CD4-positive, alpha-beta T cell treated with Interleukin-10 for 1 hour (primary cell): ENCODE results near the gene MRPL51.
A peak's percentile ranks its signal among the peaks of the same experiment; 100 is the strongest.
"Not testable (repeated sequence)": the region's sequence is repeated elsewhere in the genome, so short reads cannot be mapped to it uniquely, and the experiment has no call there.

Experiments
- DNase-seq: peaks from one replicate; pipeline ENCODE4 v3.0.0-alpha.2; 2020

The MRPL51 gene

GRCh38 chr12:6530576-6531260 is 37.7 kb upstream of the MRPL51 start:
- no peak for DNase-seq

- DNase-seq: no peak
These were observed 36.3 kb upstream of the MRPL51 start for GRCh38 chr12:6529291-6529737.

DNA sequence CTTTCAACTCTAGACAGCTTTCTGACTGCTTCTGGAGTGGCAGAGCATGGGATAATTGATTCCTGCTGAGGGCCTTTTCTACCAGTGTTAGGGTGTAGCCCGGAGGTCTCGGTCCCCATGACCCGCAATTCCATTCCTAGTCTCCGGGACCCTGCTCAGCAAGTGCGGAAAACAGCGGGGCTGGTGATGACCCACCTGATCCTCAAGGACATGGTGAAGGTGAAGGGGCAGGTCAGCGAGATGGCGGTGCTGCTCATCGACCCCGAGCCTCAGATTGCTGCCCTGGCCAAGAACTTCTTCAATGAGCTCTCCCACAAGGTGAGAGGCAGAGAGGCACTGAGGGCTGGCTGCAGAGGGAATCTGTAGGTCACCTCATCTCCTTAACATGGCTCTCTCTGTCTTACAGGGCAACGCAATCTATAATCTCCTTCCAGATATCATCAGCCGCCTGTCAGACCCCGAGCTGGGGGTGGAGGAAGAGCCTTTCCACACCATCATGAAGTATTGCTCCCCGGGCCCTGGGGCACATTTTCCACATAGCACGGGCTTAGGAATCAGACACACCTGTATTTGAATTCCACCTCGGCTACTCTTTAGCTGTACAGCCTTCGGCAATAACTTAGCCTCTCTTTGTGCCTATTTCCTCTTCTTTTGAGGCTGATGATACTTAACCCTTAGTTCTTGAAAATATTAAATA is 35.6 kb upstream of the MRPL51 start:
- DNase-seq: no peak

GRCh38 chr12:6527711-6528110 is 34.6 kb upstream of the MRPL51 start:
- no peak for DNase-seq

GRCh38 chr12:6526766-6527525 is 33.9 kb upstream of the MRPL51 start:
- no peak for DNase-seq

DNA sequence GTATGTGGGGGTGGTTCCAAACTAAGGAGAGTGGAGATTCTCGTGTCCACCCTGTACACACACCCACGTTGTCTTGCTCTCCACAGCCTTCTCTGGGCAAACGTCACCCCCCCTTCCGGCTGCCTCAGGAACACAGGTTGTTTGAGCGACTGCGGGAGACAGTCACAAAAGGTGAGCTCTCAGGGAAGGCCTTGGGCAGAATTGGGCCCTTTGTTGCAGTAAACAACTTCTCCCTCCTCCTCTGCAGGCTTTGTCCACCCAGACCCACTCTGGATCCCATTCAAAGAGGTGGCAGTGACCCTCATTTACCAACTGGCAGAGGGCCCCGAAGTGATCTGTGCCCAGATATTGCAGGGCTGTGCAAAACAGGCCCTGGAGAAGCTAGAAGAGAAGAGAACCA is 33.1 kb upstream of the MRPL51 start:
- no peak for DNase-seq

DNA sequence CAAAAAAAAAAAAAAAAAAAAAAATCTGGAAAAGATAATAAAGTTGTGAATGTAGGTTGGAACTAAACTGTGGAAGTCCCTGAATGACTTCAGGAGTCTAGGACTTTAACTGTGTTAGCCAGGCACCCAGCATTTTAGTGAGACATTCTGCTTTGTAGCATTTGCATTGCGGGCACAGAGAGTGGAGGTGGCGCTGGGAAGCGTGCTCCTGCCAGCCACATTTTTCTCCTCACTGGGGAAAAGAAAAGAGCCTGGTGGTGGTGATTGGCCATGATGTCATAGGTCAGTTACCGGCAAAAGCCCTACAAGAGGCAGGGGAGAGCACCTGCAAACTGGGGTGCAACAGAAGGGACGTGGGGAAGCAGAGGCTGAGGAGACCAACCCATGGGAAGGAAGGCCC is 31.6 kb upstream of the MRPL51 start:
- no peak for DNase-seq

- no peak for DNase-seq
These were observed 30.6 kb upstream of the MRPL51 start for GRCh38 chr12:6523708-6524107.

DNA sequence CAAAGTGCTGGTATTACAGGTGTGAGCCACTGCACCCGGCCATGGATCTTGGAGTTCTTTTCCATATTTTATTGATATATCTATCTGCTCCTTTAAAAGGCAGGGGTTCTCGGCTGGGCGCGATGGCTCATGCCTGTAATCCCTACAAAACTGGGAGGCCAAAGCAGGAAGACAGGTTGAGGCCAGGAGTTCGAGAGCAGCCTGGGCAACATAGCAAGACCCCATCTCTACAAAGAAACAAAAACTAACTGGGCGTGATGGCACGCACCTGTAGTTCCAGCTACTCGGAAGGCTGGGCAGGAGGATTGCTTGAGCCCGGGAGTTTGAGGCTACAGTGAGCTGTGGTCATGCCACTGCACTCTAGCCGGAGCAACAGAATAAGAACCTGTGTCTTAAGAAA is 29.1 kb upstream of the MRPL51 start:
- DNase-seq: no peak

DNA sequence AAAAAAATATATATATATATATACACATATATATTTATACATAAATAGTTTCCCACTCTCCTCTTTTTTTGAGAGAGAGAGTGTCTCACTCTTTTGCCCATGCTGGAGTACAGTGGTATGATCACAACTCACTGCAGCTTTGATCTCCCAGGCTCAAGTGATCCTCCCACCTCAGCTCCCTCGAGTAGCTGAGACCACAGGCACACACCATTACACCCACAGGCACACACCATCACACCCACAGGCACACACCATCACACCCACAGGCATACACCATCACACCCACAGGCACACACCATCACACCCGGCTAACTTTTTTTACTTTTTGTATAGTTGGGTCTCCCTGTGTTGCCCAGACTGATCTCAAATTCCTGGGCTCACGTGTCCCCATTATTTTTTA is 27.1 kb upstream of the MRPL51 start:
- DNase-seq: no peak

- no peak for DNase-seq
These were observed 15.0 kb upstream of the MRPL51 start for GRCh38 chr12:6508087-6508486.

DNA sequence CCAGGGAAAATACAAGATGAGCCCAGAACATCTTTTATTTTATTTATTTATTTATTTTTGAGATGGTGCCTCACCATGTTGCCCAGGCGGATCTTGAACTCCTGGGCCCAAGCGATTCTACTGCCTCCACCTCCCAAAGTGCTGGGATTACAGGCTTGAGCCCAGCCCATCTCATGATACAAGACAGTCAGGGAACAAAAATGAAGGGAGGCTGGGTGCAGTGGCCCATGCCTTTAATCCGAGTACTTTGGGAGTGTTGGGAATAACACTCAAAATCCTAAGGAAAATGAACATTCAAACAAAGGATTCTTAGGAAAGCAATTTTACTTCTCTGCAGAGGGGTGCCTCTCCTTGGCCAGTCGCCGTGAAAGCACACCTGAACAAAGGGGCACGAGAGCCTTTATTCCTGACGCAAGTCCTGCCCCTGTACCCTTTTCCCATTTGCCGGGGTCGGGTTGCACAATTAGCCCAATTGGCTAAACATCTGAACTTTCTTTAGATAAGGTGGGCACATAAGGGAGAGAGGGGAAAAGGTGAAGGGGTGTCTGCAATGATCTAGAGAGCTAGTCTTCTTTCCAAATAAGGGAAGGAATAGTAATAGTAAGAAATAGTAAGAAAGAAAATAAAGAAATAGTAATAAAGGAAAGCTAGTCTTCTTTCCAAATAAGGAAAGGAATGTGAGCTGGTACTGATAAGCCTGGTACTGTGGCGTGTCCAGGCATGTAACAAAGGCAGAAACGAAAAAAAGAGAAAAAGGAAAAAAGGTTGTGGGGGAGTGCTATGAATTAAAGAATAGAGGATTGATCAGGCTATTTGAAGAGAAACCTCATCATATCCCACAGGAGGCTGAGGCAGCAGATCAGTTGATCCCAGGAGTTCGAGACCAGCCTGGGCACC is 14.3 kb upstream of the MRPL51 start:
- DNase-seq: no peak

DNA sequence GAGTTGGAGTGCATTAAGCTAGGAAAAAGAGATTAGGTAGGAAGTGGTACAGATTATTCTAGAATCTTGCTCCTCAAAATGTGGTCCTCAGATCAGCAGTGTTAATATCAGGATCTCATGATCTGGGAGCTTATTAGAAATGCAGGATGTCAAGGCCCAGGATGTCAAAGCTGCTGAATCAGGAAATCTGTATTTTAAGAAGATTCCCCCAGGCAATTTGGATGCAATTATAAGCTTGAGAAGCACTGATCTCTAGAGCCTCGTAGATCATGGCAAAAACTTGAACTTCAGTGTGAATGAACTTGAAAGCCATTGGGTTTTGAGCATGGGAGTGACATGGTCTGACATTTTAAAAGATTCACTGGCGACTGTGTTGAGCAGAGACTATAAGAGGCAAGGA is 7.4 kb upstream of the MRPL51 start:
- DNase-seq: no peak

- DNase-seq: not testable (repeated sequence)
These were observed 4.2 kb upstream of the MRPL51 start for GRCh38 chr12:6497291-6497690.

- DNase-seq: no peak
These were observed 1.9 kb upstream of the MRPL51 start for GRCh38 chr12:6494968-6495367.

DNA sequence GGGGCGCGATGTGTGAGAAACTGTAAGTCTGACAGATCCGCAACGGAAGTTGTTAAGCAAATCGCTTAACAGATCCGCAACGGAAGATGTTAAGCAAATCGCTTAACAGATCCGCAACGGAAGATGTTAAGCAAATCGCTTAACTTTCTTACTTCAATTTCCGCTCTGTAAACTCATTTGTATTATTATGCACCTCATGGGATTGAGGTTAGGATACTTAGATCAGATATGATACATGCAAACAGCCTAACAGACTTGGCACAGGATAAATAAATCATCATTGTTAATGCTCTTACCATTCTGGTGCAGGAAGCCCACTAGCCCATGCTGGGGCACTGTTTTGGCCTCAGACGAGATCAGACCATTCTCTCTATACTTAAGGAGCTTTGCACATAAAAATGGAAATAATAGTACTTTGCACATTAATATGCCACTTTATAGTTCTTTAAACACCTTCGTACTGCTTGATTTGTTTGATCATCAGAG is 1.2 kb upstream of the MRPL51 start:
- no peak for DNase-seq

- DNase-seq: peak; percentile 97
These were observed 615 bp upstream of the MRPL51 start, which contains the start of gene NCAPD2 for GRCh38 chr12:6493497-6494257. Gene NCAPD2, plus strand, starts transcription at chr12:6494102. Its CDS starts 997 bp downstream, at chr12:6495099.

DNA sequence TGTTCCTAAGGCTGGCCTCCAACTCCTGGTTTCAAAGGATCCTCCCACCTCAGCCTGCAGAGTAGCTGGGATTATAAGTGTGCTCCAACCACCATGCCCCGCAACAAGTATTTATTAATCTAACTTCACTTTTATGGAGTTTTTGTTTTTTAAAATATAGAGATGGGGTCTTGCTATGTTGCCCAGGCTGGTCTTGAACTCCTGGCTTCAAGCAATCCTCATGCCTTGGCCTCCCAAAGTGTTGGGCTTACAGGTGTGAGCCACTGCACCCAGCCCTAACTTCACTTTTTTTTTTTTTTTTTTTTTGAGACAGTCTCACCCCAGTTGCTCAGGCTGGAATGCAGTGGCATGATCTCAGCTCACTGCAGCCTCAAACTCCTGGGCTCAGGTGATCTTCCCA is 2.4 kb downstream of the MRPL51 start:
- DNase-seq: not testable (repeated sequence)

DNA sequence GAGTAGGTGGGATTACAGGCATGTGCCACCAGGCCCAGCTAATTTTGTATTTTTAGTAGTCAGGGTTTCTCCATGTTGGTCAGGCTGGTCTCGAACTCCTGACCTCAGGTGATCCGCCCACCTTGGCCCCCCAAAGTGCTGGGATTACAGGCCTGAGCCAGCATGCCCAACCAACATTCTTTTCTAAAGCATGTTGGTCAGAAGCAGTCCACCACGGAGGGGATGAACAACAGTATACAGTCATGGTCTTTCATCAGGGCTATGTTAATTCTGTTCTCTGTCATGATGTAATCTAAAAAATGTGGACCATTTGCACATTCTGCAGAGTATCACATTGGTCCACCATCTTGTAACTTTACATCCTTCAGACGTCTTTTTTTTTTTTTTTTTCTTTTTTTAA is 3.6 kb downstream of the MRPL51 start:
- no peak for DNase-seq

DNA sequence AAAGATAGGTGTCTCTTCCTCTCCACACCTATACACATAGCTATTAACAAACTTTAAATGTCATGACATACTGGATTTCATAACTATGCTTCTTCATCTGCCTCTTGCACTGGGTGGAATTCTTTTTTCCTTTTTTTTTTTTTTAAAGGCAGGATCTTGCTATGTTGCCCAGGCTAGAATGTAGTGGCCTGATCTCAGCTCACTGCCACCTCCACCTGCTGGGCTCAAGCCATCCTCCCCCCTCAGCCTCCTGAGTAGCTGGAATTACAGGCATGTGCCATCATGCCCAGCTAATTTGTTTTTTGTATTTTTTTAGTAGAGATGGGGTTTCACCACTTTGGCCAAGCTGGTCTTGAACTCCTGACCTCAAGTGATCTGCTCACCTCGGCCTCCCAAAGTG is 4.8 kb downstream of the MRPL51 start:
- no peak for DNase-seq

- no peak for DNase-seq
These were observed 14.6 kb downstream of the MRPL51 start for GRCh38 chr12:6478416-6478815.
